Activated naive CD8-positive, alpha-beta T cell treated with anti-CD3 and anti-CD28 coated beads for 36 hours (primary cell): ENCODE measurements around the gene TESMIN. TPM values are rescaled to one million over a fixed set of nuclear protein-coding genes. Genes with fewer than 3 reads are reported as not detected.
A peak's percentile ranks its signal among the peaks of the same experiment; 100 is the strongest.

Experiments used
- DNase-seq: peaks from one replicate; pipeline ENCODE4 v3.0.0; 2021
- H3K27ac Mint-ChIP-seq: one replicate; pipeline ENCODE4 v1.8.0; 2022; ENCODE audit warnings: mild to moderate bottlenecking, moderate library complexity, mixed read lengths
- H3K27me3 Mint-ChIP-seq: one replicate; pipeline ENCODE4 v1.8.0; 2022; ENCODE audit warnings: mild to moderate bottlenecking, mixed read lengths
- H3K36me3 Mint-ChIP-seq: one replicate; pipeline ENCODE4 v1.8.0; 2021; ENCODE audit warnings: mild to moderate bottlenecking, mixed read lengths
- H3K4me1 Mint-ChIP-seq: one replicate; pipeline ENCODE4 v1.8.0; 2021; ENCODE audit warnings: mixed read lengths
- H3K4me3 Mint-ChIP-seq: one replicate; pipeline ENCODE4 v1.8.0; 2022; ENCODE audit warnings: mild to moderate bottlenecking, moderate library complexity, mixed read lengths
- H3K9me3 Mint-ChIP-seq: one replicate; pipeline ENCODE4 v1.8.0; 2022; ENCODE audit warnings: mixed read lengths
- total RNA-seq, 2 experiments: library from RNA; stranded (reverse); gene quantifications; one replicate each; pipeline ENCODE4 v1.2.3, GENCODE V29; 2021

The TESMIN gene
- total RNA-seq, 2 experiments from 2014 or later, result 2.2 to 3.2 TPM

- Mint-ChIP-seq H3K36me3 (no peaks in the 10 kb centered on the region), H3K27me3 (peaks cover 46% of the 10 kb centered on the region), H3K4me3 (peak overlapping the region; percentile 40), H3K4me1 (peaks cover 14% of the 10 kb centered on the region), H3K9me3 (no peaks in the 10 kb centered on the region), H3K27ac (no peak overlapping the region)
- DNase-seq, result no peak
Observed at GRCh38 chr11:68685656-68686380, 65.5 kb downstream of the TESMIN start.

DNA sequence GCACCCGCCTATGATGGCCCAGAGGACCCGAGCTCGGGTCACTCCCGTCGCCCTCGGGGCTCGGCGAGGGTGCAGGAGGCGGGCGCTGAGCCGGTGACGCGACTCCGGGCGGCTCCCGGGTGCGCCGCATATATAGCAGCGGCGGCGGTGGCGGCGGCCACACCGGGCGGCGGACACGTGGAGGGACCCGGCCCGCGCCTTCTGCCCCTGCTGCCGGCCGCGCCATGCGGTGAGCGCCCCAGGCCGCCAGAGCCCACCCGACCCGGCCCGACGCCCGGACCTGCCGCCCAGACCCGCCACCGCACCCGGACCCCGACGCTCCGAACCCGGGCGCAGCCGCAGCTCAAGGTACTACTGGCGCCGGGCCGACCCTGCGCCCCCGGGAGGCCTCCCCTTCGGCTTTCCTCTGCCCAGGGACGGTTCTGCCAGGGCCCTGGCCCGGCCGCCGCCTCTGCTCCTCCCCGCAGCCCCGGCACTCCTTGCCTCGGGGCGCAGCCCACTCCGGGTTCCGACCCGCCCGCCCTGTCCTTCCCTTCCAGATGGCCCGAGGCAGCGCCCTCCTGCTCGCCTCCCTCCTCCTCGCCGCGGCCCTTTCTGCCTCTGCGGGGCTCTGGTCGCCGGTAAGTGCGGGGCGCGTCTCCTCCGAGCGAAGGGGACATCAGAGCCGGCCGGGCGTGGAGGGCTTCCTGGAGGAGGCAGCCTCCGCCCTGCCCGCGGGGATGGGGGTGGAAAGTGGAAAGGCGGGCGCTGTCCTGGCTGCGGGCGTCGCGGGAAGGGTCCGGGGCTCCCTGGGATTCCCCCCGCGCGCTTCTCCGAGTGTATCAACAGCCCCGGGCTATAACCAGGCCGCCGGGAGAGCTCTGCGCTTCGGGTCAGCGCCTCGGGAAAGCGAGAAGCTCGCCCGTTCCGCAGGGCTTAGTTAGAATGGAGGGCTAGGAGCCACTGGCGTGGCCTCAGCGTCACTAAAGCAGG is 66.6 kb downstream of the TESMIN start, which contains the start of gene GAL:
TSS of gene GAL (plus strand) at position 160 of the 972 bp plus-strand sequence. CDS start at position 540, 380 bp downstream.
- H3K27me3 Mint-ChIP-seq, result peaks cover 46% of the 10 kb centered on the region
- no peaks in the 10 kb centered on the region for H3K36me3 Mint-ChIP-seq
- H3K4me3 Mint-ChIP-seq, result peak within 1 kb of the TSS; percentile 53
- H3K27ac Mint-ChIP-seq, result no peak within 1 kb of the TSS
- DNase-seq, result peak; percentile 43
- H3K4me1 Mint-ChIP-seq, result peaks cover 4% of the 10 kb centered on the region
- no peaks in the 10 kb centered on the region for H3K9me3 Mint-ChIP-seq

DNA sequence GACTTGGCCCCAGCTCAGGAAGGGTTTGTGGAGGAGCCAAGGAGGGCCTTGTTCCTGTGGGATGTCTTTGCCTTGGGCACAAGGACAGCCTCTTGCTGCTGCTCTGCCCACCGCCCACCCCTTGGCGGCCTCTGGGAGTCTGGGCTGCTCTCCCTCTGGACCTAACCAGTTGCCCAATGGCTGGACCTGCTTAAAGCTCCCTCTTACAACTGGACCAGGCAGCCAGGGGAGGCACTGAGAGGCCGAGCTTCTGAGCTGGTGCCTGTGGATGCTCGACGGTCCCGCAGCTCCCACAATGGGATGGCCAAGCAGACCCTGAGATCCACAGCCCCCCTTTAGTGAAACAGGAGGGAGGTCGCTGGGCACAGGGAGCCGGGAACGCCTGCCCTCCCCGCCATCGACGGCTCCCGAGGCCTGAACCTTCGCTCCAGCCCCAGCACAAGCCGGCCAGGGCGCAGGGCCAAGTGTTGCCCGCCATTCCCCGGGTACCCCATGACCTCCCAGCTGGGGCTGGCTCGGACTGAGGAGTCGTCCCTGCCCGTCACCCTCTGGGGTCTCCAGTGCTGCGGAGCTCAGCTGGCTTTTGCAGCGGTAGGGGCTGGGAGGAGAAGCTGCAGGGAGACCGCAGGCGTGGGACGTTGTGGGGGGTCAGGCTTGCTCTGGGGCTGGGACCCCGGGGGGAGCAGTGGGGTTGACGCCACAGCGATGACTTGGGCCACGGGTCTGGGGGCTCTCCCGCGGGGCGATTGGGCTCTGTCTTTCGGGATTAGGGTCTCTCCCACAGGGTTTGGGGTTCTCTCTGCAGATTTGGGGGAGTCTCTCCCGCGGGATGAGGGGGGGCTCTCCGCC is 67.6 kb downstream of the TESMIN start:
- Mint-ChIP-seq H3K27ac (no peak overlapping the region), H3K9me3 (no peaks in the 10 kb centered on the region), H3K27me3 (peaks cover 46% of the 10 kb centered on the region), H3K36me3 (no peaks in the 10 kb centered on the region), H3K4me3 (no peak overlapping the region), H3K4me1 (peaks cover 4% of the 10 kb centered on the region)
- DNase-seq, result no peak

DNA sequence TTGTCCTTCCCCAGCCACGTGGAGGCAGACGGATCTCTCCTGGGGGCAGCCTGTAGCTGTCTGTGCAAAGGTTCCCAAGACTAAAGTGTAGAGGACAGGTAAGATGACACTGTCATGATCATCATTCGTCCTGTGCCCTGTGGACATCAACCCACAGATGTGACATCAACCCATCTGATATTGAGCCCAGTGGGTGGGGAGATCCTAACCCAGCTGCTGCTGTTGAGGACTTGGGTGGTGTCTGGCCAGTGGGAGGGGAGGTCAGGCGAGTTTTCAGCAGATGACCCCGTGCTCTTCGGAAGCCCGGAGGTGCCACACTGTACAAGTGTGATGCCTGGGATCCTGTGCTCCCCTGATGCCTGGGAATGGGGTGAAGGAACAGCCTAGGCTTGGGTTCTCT is 68.2 kb downstream of the TESMIN start:
- Mint-ChIP-seq H3K36me3 (no peaks in the 10 kb centered on the region), H3K9me3 (no peaks in the 10 kb centered on the region), H3K4me3 (no peak overlapping the region), H3K27ac (no peak overlapping the region), H3K27me3 (peaks cover 46% of the 10 kb centered on the region), H3K4me1 (peaks cover 4% of the 10 kb centered on the region)
- DNase-seq, result no peak

DNA sequence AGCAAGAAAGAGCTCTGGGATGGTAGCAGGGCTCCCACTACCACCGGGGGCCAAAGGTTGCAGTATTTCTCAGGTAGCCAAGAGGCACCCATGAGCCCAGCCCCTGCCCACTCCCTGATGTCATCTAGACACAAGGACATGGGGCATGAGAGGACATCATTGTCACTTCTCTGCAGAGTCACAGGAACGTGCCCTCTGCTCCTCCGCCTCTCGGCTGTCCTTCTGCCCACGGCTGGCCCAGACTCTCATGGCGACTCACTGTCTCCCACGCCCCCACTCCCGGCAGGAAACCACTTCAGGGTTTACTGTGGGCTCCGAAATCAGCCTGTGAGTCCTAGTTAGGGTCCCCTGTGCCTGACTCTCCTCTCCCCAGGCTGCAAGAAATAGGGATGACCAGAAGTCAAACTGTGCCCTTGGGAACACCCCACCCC is 68.8 kb downstream of the TESMIN start:
- H3K4me3 Mint-ChIP-seq, result no peak overlapping the region
- no peak overlapping the region for H3K27ac Mint-ChIP-seq
- peaks cover 46% of the 10 kb centered on the region for H3K27me3 Mint-ChIP-seq
- peaks cover 4% of the 10 kb centered on the region for H3K4me1 Mint-ChIP-seq
- DNase-seq, result no peak
- H3K36me3 Mint-ChIP-seq, result no peaks in the 10 kb centered on the region
- H3K9me3 Mint-ChIP-seq, result no peaks in the 10 kb centered on the region

GRCh38 chr11:68680541-68681231 is 70.6 kb downstream of the TESMIN start:
- no peak overlapping the region for H3K4me3 Mint-ChIP-seq
- no peak for DNase-seq
- H3K27ac Mint-ChIP-seq, result no peak overlapping the region
- H3K36me3 Mint-ChIP-seq, result no peaks in the 10 kb centered on the region
- H3K27me3 Mint-ChIP-seq, result peaks cover 31% of the 10 kb centered on the region
- H3K4me1 Mint-ChIP-seq, result peaks cover 4% of the 10 kb centered on the region
- H3K9me3 Mint-ChIP-seq, result no peaks in the 10 kb centered on the region

DNA sequence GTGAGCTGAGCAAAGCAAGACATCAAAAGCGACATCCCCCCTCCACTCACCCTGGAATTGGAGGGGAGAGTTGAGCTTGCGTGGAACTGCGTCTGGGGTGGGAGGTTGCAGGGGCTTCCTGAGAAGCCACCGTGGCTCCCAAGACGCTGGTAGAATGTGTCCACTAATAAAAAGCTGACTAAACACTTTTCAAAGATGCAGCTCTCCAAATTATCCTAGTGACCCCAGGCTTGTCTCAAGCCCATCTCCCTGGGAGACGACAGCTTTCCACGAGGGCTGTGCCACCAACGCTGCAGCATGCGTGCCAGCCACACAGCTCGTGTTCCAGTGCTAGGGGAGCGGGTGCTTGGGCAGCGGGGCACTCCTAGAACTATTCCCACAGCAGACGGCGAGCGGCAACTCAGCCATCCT is 73.3 kb downstream of the TESMIN start:
- Mint-ChIP-seq H3K27me3 (peaks cover 8% of the 10 kb centered on the region), H3K27ac (no peak overlapping the region), H3K4me3 (no peak overlapping the region), H3K36me3 (no peaks in the 10 kb centered on the region), H3K4me1 (peaks cover 3% of the 10 kb centered on the region), H3K9me3 (no peaks in the 10 kb centered on the region)
- no peak for DNase-seq

- Mint-ChIP-seq H3K27ac (no peak overlapping the region), H3K4me1 (no peaks in the 10 kb centered on the region), H3K9me3 (no peaks in the 10 kb centered on the region), H3K4me3 (no peak overlapping the region), H3K36me3 (no peaks in the 10 kb centered on the region), H3K27me3 (peaks cover 4% of the 10 kb centered on the region)
- DNase-seq, result no peak
Observed at GRCh38 chr11:68677432-68677831, 73.9 kb downstream of the TESMIN start.

- Mint-ChIP-seq H3K9me3 (no peaks in the 10 kb centered on the region), H3K27ac (no peak overlapping the region), H3K4me3 (no peak overlapping the region), H3K27me3 (no peaks in the 10 kb centered on the region), H3K4me1 (no peaks in the 10 kb centered on the region), H3K36me3 (no peaks in the 10 kb centered on the region)
- DNase-seq, result no peak
Observed at GRCh38 chr11:68674461-68674860, 76.9 kb downstream of the TESMIN start.

DNA sequence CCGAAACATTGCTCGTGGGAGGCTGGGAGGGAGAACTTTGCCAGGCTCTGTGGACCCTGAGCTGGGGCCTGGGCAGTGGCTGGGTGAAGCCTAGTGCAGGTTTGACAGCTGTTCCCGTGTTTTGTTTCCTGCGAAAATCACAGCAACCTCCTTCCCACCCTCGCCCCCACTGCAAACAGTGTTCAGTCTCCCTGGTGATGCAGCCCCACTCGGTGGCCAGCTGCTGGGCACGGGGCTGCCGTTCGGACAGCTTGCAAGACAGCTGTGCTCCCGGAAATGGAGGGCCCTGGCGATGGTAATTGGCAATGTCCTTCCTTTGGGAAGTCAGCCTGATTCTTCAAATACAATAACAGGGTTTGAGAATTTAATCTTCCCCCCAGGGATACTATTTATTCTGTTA is 77.3 kb downstream of the TESMIN start:
- no peak for DNase-seq
- H3K36me3 Mint-ChIP-seq, result no peaks in the 10 kb centered on the region
- H3K4me3 Mint-ChIP-seq, result no peak overlapping the region
- no peaks in the 10 kb centered on the region for H3K9me3 Mint-ChIP-seq
- H3K27ac Mint-ChIP-seq, result no peak overlapping the region
- no peaks in the 10 kb centered on the region for H3K27me3 Mint-ChIP-seq
- no peaks in the 10 kb centered on the region for H3K4me1 Mint-ChIP-seq

GRCh38 chr11:68673306-68673945 is 77.9 kb downstream of the TESMIN start:
- H3K36me3 Mint-ChIP-seq, result no peaks in the 10 kb centered on the region
- no peaks in the 10 kb centered on the region for H3K4me1 Mint-ChIP-seq
- H3K27me3 Mint-ChIP-seq, result no peaks in the 10 kb centered on the region
- no peak for DNase-seq
- H3K4me3 Mint-ChIP-seq, result no peak overlapping the region
- H3K9me3 Mint-ChIP-seq, result no peaks in the 10 kb centered on the region
- H3K27ac Mint-ChIP-seq, result no peak overlapping the region

DNA sequence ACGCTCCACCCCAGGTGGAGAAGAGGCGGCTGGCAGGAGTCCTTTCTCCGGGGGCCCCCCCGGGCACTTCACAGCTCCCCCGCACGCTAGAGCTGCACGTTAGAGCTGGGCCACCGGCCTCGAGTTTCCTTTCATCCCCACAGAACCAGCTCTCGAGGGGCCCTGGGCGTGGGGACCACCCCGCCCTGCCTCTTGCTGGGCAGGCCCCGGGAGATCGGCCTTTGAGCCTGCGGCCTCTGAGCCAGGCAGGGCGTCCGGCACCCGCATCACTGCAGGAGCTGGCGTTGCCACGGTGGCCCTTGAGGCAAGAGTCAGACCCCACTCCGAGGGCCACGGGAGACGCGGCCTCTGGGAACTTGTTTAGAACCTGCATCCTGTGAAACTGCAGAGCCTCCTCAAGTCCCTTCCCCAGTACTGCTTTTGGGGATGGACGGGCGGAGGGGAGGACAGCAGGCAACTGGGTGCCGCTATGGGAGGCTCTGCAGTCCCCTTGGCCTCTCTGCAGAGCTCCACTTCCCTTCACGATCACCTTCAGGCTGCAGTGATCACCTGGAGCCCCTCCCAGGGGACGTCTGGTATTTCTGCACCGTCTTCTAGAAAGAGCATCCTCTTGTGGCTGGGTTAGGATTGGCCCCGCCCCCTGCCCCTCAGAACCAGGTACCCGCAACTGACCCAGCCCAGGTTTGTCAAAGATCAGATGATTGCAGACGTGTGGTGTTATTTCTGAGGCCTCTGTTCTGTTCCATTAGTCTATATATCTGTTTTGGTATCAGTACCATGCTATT is 80.9 kb downstream of the TESMIN start:
- no peaks in the 10 kb centered on the region for H3K27me3 Mint-ChIP-seq
- no peak overlapping the region for H3K4me3 Mint-ChIP-seq
- H3K27ac Mint-ChIP-seq, result no peak overlapping the region
- H3K4me1 Mint-ChIP-seq, result no peaks in the 10 kb centered on the region
- DNase-seq, result no peak
- H3K36me3 Mint-ChIP-seq, result no peaks in the 10 kb centered on the region
- H3K9me3 Mint-ChIP-seq, result no peaks in the 10 kb centered on the region

DNA sequence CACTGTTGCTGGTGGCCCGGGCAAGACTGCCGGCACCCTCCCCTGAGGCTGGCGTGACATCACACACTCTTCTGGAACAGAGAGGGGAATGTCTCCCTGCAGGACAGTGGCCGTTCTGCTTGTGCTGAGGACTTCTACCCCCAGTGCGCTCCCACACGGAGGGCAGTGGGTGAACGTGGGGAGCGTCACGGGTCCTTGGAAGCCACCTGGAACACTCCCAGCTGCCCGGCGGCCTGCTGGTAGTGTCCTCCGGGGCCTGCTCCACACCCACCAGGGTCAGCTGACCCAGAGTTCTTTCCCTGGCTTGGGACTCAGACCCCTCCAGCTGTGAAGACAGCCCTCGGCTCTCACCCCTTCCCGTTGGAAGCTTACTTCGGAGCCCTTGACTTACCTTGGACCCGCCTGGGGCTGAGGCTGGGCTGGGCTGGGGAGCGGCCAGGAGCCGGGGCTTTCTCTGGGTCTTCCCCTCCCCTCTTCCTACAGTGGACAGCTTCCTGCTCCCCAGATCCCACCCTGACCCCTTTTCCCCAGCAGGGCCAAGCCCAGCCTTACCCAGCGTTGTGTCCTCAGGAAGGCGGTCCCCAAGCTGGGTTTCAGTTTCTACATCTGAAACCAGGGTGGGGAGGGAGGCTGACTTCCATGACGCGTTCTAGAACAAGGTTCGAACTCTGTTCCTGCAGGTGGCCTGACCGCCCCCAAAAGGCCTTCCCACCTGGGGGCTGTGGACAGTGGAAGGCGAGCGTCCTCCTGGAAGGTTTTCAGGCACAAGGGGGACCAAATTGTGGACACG is 81.8 kb downstream of the TESMIN start:
- Mint-ChIP-seq H3K4me1 (no peaks in the 10 kb centered on the region), H3K9me3 (no peaks in the 10 kb centered on the region), H3K27me3 (peaks cover 8% of the 10 kb centered on the region), H3K27ac (no peak overlapping the region), H3K36me3 (no peaks in the 10 kb centered on the region), H3K4me3 (no peak overlapping the region)
- no peak for DNase-seq
